Activated naive CD8-positive, alpha-beta T cell treated with anti-CD3 and anti-CD28 coated beads, Interleukin-2, amount 50 U/mL, for 24 hours (primary cell): Measurements from ENCODE around the gene ZNF841.

Experiments used
- ATAC-seq: fragments of 150-1000 bp; cut with Tn5 transposase; one replicate; pipeline ENCODE4 v1.10.0; 2021
- DNase-seq: peaks from one replicate; pipeline ENCODE4 v3.0.0; 2021
- H3K27ac Mint-ChIP-seq: one replicate; pipeline ENCODE4 v1.8.0; 2021; ENCODE audit warnings: mild to moderate bottlenecking, mixed read lengths
- H3K27me3 Mint-ChIP-seq: one replicate; pipeline ENCODE4 v1.8.0; 2021; ENCODE audit warnings: mixed read lengths
- H3K36me3 Mint-ChIP-seq: one replicate; pipeline ENCODE4 v1.8.0; 2021; ENCODE audit warnings: low read depth, mixed read lengths
- H3K4me1 Mint-ChIP-seq: one replicate; pipeline ENCODE4 v1.8.0; 2021; ENCODE audit warnings: mixed read lengths
- H3K4me3 Mint-ChIP-seq: one replicate; pipeline ENCODE4 v1.8.0; 2021; ENCODE audit warnings: mild to moderate bottlenecking, moderate library complexity, mixed read lengths
- H3K9me3 Mint-ChIP-seq: one replicate; pipeline ENCODE4 v1.8.0; 2021; ENCODE audit warnings: mixed read lengths

ZNF841 gene

DNA sequence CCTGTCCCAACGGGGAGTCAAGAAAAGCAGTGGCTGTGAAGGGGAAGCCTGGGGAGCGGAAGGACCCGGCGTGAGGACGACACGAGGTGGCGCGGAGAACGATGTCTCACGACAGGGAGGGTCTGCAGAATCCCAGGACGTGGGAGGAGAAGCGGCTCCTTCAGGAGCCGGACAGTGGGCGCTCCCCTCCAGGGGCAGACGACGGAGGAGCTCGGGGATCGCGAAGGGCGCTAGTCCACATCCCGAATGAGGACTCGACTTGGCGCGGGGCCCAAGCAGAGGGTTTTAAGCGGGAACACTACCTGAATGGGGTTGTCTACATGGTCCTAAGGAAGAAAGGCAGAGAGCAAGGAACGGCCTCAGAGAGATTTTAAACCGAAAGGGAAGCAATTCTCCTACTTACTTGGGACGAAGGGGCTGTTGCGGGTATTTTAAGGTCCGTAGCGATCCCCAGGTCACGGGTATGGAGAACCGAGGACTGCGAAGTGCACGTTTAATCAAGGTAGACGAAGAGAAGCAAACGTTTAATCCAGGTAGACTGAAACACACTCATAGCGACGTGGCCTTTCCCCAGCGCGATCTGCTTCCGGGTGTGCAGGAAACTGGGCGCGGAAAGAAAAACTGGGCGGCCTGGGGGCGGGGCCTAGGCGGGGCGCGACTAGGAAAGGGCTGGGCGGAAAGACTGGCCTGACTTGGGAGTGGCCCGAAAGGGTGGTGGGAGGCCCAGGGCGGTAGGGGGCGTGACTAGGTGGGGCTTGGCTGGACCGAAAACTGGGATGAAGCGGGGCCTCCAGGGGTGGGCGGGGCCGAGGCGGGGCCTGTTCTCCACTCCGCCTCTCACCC, at the start of gene ZNF841:
Gene ZNF841 (minus strand): TSS at position 594 of the 843 bp plus-strand sequence. CDS start 10,964 bp downstream, outside the sequence.
- Mint-ChIP-seq H3K9me3 (peaks cover 58% of the 10 kb centered on the region), H3K36me3 (peaks cover 69% of the 10 kb centered on the region)

DNA sequence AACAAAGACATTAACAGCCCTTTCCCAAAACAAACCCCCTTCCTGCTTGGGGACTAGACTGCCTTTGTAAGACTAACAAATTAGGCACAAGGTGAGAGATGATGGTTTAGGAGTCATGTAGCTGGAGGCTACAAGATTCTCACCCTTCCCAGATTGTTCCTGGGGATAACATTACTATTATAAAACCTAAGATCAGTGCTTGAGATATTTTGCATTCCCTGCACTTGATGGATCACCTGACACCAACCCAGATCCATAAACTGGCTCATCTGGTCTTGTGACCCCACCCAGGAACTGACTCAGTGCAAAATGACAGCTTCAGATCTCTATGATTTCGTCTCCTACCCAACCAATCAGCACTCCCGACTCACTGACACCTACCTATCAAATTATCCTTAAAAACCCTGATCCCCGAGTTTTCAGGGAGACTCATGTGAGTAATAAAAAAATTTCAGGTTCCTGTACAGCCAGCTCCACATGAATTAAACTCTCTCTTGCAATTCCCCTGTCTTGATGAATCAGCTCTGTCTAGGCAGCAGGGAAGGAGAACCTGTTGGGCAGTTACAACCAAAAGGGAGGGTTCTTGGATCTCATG, 46.5 kb upstream of the ZNF841 start:
- peaks cover 29% of the 10 kb centered on the region for H3K36me3 Mint-ChIP-seq
- DNase-seq: no peak
- no peak for ATAC-seq
- peaks cover 31% of the 10 kb centered on the region for H3K4me1 Mint-ChIP-seq
- peaks cover 37% of the 10 kb centered on the region for H3K9me3 Mint-ChIP-seq
- no peak overlapping the region for H3K4me3 Mint-ChIP-seq
- no peak overlapping the region for H3K27ac Mint-ChIP-seq
- H3K27me3 Mint-ChIP-seq: no peaks in the 10 kb centered on the region

More for the DNA sequence above, at the start of gene ZNF841:
- Mint-ChIP-seq H3K4me3 (peak within 1 kb of the TSS; percentile 89), H3K27ac (peak within 1 kb of the TSS; percentile 94), H3K4me1 (peaks cover 34% of the 10 kb centered on the region), H3K27me3 (no peaks in the 10 kb centered on the region)
- ATAC-seq (peak; percentile 96), DNase-seq (peak; percentile 90)

GRCh38 chr19:52141203-52141602, 45.6 kb upstream of the ZNF841 start:
- no peak overlapping the region for H3K4me3 Mint-ChIP-seq
- no peak for ATAC-seq

GRCh38 chr19:52140032-52140710, 44.6 kb upstream of the ZNF841 start:
- DNase-seq: no peak
- H3K4me1 Mint-ChIP-seq: peaks cover 32% of the 10 kb centered on the region
- H3K36me3 Mint-ChIP-seq: peaks cover 41% of the 10 kb centered on the region
- H3K27ac Mint-ChIP-seq: peak overlapping the region; percentile 90
- H3K27me3 Mint-ChIP-seq: no peaks in the 10 kb centered on the region
- peak; percentile 93 for ATAC-seq
- peak overlapping the region; percentile 97 for H3K4me3 Mint-ChIP-seq
- H3K9me3 Mint-ChIP-seq: peaks cover 37% of the 10 kb centered on the region

More at GRCh38 chr19:52141203-52141602, 45.6 kb upstream of the ZNF841 start:
- Mint-ChIP-seq H3K27me3 (no peaks in the 10 kb centered on the region), H3K36me3 (peaks cover 32% of the 10 kb centered on the region), H3K4me1 (peaks cover 32% of the 10 kb centered on the region), H3K9me3 (peaks cover 34% of the 10 kb centered on the region), H3K27ac (no peak overlapping the region)
- no peak for DNase-seq

DNA sequence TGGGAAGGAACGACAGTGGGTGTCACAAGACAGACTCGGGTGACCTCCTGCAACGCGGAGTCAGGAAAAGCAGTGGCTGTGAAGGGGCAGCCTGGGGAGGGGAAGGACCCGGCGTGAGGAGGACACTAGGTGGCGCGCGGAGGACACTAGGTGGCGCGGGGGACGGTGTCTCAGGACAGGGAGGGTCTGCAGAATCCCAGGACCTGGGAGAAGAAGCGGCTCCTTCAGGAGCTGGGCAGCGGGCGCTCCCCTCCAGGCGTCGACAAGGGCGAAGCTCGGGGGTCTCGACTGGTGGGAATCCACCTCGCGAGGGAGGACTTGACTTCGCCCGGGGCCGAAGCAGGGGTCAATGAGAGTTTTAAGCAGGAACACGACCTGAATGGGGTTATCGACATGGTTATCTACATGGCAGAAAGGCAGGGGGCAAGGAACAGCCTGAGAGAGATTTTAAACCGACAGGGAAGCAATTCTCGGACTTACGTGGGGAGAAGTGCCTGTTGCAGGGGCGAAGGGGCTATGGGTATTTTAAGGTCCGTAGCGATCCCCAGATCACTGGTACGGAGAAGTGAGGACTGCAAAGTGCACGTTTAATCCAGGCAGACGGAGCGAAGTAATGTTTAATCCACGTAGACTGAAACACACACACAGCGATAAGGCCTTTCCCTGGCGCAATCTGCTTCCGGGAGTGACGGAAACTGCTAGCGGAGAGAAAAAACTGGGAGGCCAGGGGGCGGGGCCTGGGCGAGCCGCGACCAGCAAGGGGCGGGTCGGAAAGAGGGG, 43.9 kb upstream of the ZNF841 start, which contains the start of gene ZNF616:
Gene ZNF616 (minus strand): TSS at position 687 of the 780 bp plus-strand sequence. CDS start 9,426 bp downstream, outside the sequence.
- H3K4me1 Mint-ChIP-seq: peaks cover 32% of the 10 kb centered on the region
- DNase-seq: peak; percentile 99
- peak within 1 kb of the TSS; percentile 90 for H3K27ac Mint-ChIP-seq
- peaks cover 37% of the 10 kb centered on the region for H3K9me3 Mint-ChIP-seq
- H3K4me3 Mint-ChIP-seq: peak within 1 kb of the TSS; percentile 97
- ATAC-seq: peak; percentile 89
- H3K36me3 Mint-ChIP-seq: peaks cover 47% of the 10 kb centered on the region
- no peaks in the 10 kb centered on the region for H3K27me3 Mint-ChIP-seq

- H3K9me3 Mint-ChIP-seq: peaks cover 40% of the 10 kb centered on the region
- no peaks in the 10 kb centered on the region for H3K27me3 Mint-ChIP-seq
- peaks cover 32% of the 10 kb centered on the region for H3K4me1 Mint-ChIP-seq
- peaks cover 52% of the 10 kb centered on the region for H3K36me3 Mint-ChIP-seq
- peak overlapping the region; percentile 90 for H3K27ac Mint-ChIP-seq
- peak overlapping the region; percentile 97 for H3K4me3 Mint-ChIP-seq
- ATAC-seq (no peak), DNase-seq (no peak)
These were observed 43.4 kb upstream of the ZNF841 start for GRCh38 chr19:52138983-52139251.

GRCh38 chr19:52138278-52138982, 42.9 kb upstream of the ZNF841 start:
- peak overlapping the region; percentile 90 for H3K27ac Mint-ChIP-seq
- peaks cover 43% of the 10 kb centered on the region for H3K9me3 Mint-ChIP-seq

DNA sequence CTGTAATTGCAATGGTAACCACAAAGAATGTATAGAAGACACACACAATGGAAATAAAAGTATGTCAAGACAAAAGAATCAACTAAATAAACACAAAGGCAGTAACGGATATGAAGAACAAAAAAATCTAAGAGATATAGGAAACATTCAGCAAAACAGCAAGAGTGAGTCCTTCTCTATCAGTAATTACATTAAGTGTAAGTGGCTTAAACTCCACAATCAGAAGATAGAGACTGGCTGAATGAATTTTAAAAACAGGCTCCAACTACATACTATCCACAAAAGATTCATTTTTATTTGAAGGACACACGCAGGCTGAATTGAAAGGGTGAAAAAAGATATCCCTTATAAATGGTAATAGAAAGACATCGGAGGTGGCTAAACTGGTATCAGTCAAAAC, 24.7 kb upstream of the ZNF841 start:
- Mint-ChIP-seq H3K27ac (no peak overlapping the region), H3K27me3 (no peaks in the 10 kb centered on the region), H3K36me3 (peaks cover 96% of the 10 kb centered on the region), H3K9me3 (peaks cover 71% of the 10 kb centered on the region), H3K4me3 (no peak overlapping the region), H3K4me1 (no peaks in the 10 kb centered on the region)
- no peak for ATAC-seq
- DNase-seq: no peak

More at GRCh38 chr19:52138278-52138982, 42.9 kb upstream of the ZNF841 start:
- Mint-ChIP-seq H3K36me3 (peaks cover 56% of the 10 kb centered on the region), H3K4me1 (peaks cover 34% of the 10 kb centered on the region), H3K27me3 (no peaks in the 10 kb centered on the region), H3K4me3 (peak overlapping the region; percentile 97)
- ATAC-seq: no peak
- peak; percentile 44 for DNase-seq

DNA sequence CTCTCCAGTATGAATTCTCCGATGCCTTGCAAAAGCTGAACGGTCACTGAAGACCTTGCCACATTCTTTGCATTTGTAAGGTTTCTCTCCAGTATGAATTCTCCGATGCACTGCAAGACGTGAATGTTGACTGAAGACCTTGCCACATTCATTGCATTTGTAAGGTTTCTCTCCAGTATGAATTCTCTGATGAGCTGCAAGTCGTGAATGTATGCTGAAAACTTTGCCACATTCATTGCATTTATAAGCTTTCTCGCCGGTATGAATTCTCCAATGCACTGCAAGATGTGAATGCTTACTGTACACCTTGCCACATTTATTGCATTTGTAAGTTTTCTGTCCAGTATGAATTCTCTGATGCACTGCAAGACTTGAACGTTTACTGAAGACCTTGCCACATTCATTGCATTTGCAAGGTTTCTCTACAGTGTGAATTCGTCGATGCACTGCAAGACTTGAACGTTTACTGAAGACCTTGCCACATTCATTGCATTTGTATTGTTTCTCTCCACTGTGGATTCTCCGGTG, 20.0 kb upstream of the ZNF841 start:
- ATAC-seq (no peak), DNase-seq (no peak)
- H3K4me1 Mint-ChIP-seq: no peaks in the 10 kb centered on the region
- H3K27me3 Mint-ChIP-seq: no peaks in the 10 kb centered on the region
- no peak overlapping the region for H3K27ac Mint-ChIP-seq
- peaks cover 81% of the 10 kb centered on the region for H3K36me3 Mint-ChIP-seq
- no peak overlapping the region for H3K4me3 Mint-ChIP-seq
- H3K9me3 Mint-ChIP-seq: peaks cover 91% of the 10 kb centered on the region

GRCh38 chr19:52114691-52115090, 19.1 kb upstream of the ZNF841 start:
- ATAC-seq (no peak), DNase-seq (no peak)
- Mint-ChIP-seq H3K27me3 (no peaks in the 10 kb centered on the region), H3K36me3 (peaks cover 75% of the 10 kb centered on the region), H3K4me3 (no peak overlapping the region), H3K9me3 (peaks cover 87% of the 10 kb centered on the region), H3K4me1 (no peaks in the 10 kb centered on the region), H3K27ac (no peak overlapping the region)

DNA sequence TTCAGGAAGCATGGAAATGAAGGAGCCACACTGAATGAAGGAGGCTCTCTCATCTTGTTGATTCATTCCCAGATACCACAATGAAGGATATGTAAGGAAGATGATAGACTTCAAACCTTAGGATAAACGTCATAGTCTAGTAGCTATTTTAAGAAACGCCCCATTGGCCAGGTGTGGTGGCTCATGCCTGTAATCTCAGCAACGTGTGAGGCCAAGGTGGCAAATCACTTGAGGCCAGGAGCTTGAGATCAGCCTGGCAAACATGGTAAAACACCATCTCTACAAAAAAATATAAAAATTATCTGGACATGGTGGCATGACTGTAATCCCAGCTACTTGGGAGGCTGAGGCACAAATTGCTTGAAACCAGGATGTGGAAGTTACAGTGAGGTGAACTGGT, 17.1 kb upstream of the ZNF841 start:
- no peaks in the 10 kb centered on the region for H3K4me1 Mint-ChIP-seq
- H3K9me3 Mint-ChIP-seq: peaks cover 80% of the 10 kb centered on the region
- ATAC-seq (no peak), DNase-seq (no peak)
- no peaks in the 10 kb centered on the region for H3K27me3 Mint-ChIP-seq
- H3K27ac Mint-ChIP-seq: no peak overlapping the region
- H3K4me3 Mint-ChIP-seq: no peak overlapping the region
- H3K36me3 Mint-ChIP-seq: peaks cover 63% of the 10 kb centered on the region

GRCh38 chr19:52110780-52111179, 15.2 kb upstream of the ZNF841 start:
- no peak overlapping the region for H3K27ac Mint-ChIP-seq
- peaks cover 77% of the 10 kb centered on the region for H3K9me3 Mint-ChIP-seq
- no peak overlapping the region for H3K4me3 Mint-ChIP-seq
- H3K36me3 Mint-ChIP-seq: peaks cover 58% of the 10 kb centered on the region
- no peak for DNase-seq
- no peaks in the 10 kb centered on the region for H3K4me1 Mint-ChIP-seq
- no peaks in the 10 kb centered on the region for H3K27me3 Mint-ChIP-seq
- no peak for ATAC-seq

DNA sequence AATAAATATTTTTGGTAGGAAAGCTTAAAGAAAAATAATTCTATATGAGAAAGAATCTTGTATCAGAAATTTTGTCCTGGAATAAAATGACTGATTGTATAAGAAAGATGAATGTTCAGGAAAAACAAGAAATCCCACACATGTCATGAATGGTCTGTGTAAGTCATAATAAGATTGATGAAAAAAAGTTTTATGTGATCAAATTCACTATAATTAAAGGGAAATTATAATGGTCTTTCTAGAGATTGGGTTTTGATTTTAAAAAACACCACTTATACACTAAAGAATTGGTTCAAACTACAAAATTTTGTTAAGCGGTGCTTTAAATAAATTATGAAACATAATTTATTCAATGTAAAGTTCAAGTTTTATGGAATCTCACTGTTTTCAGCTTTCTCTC, 7.2 kb upstream of the ZNF841 start:
- ATAC-seq: no peak
- Mint-ChIP-seq H3K4me1 (no peaks in the 10 kb centered on the region), H3K36me3 (peaks cover 33% of the 10 kb centered on the region), H3K27me3 (no peaks in the 10 kb centered on the region), H3K4me3 (no peak overlapping the region), H3K27ac (no peak overlapping the region), H3K9me3 (peaks cover 47% of the 10 kb centered on the region)
- DNase-seq: no peak
